HepG2 (cell line): ENCODE data around the gene SEPTIN2. TPM values are rescaled to one million over a fixed set of nuclear protein-coding genes. Genes with fewer than 3 reads are reported as not detected.

ENCODE experiments used
- ARNT ChIP-seq: fragments of 450-650 bp; IDR thresholded peaks from 2 replicates; pipeline ENCODE4 v1.6.1; 2017
- ATF7 ChIP-seq, 2 experiments: fragments of 450-650 bp in 1 of 2; sonication (generic) in 1 of 2; formaldehyde crosslinking in 1 of 2; IDR thresholded peaks; 2 replicates each; pipeline versions ENCODE4 v1.4.0 to v1.6.1; 2016 to 2020; ENCODE audit warnings: antibody characterized with exemption in 1 of 2, mild to moderate bottlenecking in 1 of 2, missing genetic modification reagents in 1 of 2
- DBP ChIP-seq: sonication (generic); formaldehyde crosslinking; IDR thresholded peaks from 2 replicates; pipeline ENCODE4 v1.4.0; 2020; ENCODE audit warnings: missing genetic modification reagents; ENCODE audit errors: not compliant biosample characterization
- GABPA ChIP-seq, 2 experiments: IDR thresholded peaks; 2 replicates each; pipeline ENCODE4 v1.6.1; 2011 to 2016; ENCODE audit warnings: low read depth in 2 of 2, low read length in 1 of 2, missing biosample characterization in 1 of 2, missing genetic modification characterization in 1 of 2
- GMEB1 ChIP-seq: sonication (generic); formaldehyde crosslinking; IDR thresholded peaks from 2 replicates; pipeline ENCODE4 v1.5.1; 2020; ENCODE audit warnings: missing genetic modification reagents, mild to moderate bottlenecking, borderline replicate concordance
- HES4 ChIP-seq: sonication (generic); formaldehyde crosslinking; IDR thresholded peaks from 2 replicates; pipeline ENCODE4 v1.9.0; 2021; ENCODE audit warnings: mild to moderate bottlenecking, missing genetic modification reagents, borderline replicate concordance
- MAFK ChIP-seq, 2 experiments: IDR thresholded peaks in 1 of 2; conservative IDR thresholded peaks in 1 of 2; 2 replicates each; pipeline ENCODE4 v1.6.1; 2011; ENCODE audit warnings: improper control_type of control experiment in 2 of 2, low read length in 2 of 2
- MAX ChIP-seq: IDR thresholded peaks from 2 replicates; pipeline ENCODE4 v1.6.1; 2012; ENCODE audit warnings: inconsistent platforms
- MTA3 ChIP-seq: sonication (generic); formaldehyde crosslinking; IDR thresholded peaks from 2 replicates; pipeline ENCODE4 v1.4.0; 2020; ENCODE audit warnings: missing genetic modification reagents
- MYC ChIP-seq: sonication (generic); formaldehyde crosslinking; IDR thresholded peaks from 2 replicates; pipeline ENCODE4 v1.9.0; 2021; ENCODE audit warnings: missing genetic modification reagents, borderline replicate concordance
- NR2C2 ChIP-seq: sonication (generic); formaldehyde crosslinking; IDR thresholded peaks from 2 replicates; pipeline ENCODE4 v1.4.0; 2020; ENCODE audit warnings: missing genetic modification reagents, mild to moderate bottlenecking, moderate library complexity, borderline replicate concordance
- PLRG1 ChIP-seq: fragments of 450-650 bp; conservative IDR thresholded peaks from 2 replicates; pipeline ENCODE4 v1.6.1; 2016
- RARG ChIP-seq: sonication (generic); formaldehyde crosslinking; IDR thresholded peaks from 2 replicates; pipeline ENCODE4 v1.4.0; 2020; ENCODE audit warnings: low read depth, mild to moderate bottlenecking, missing genetic modification reagents
- ZBED4 ChIP-seq: sonication (generic); formaldehyde crosslinking; IDR thresholded peaks from 2 replicates; pipeline ENCODE4 v1.4.0; 2020; ENCODE audit warnings: missing genetic modification reagents, borderline replicate concordance
- ZMYM3 ChIP-seq: sonication (generic); formaldehyde crosslinking; IDR thresholded peaks from 2 replicates; pipeline ENCODE4 v1.5.1; 2020; ENCODE audit warnings: mild to moderate bottlenecking, missing genetic modification reagents
- ZNF446 ChIP-seq: sonication (generic); formaldehyde crosslinking; IDR thresholded peaks from 2 replicates; pipeline ENCODE4 v1.5.0; 2020; ENCODE audit warnings: mild to moderate bottlenecking, missing genetic modification reagents
- ZNF451 ChIP-seq: sonication (generic); formaldehyde crosslinking; IDR thresholded peaks from 2 replicates; pipeline ENCODE4 v1.5.0; 2020; ENCODE audit warnings: mild to moderate bottlenecking, missing genetic modification reagents
- ZNF720 ChIP-seq: sonication (generic); formaldehyde crosslinking; IDR thresholded peaks from 2 replicates; pipeline ENCODE4 v1.4.0; 2020; ENCODE audit warnings: missing genetic modification reagents
- ZNF816 ChIP-seq: sonication (generic); formaldehyde crosslinking; IDR thresholded peaks from 2 replicates; pipeline ENCODE4 v1.8.0; 2022; ENCODE audit warnings: missing genetic modification reagents, mild to moderate bottlenecking, borderline replicate concordance
- polyA plus RNA-seq, 8 experiments: library from polyadenylated mRNA; depleted of rRNA in 3 of 8; stranded (reverse) in 7 of 8; unstranded in 1 of 8; fragments of >200 nt; fragmentation: Illumina TruSeq in 4 of 8; extraction: Trizol in 4 of 8; gene quantifications; 2 replicates each; pipeline versions ENCODE4 v1.2.1 to v1.2.3, GENCODE V29; 2011 to 2016; ENCODE audit warnings: low read depth in 4 of 8, missing spikeins in 1 of 8, mixed read lengths in 1 of 8; ENCODE audit not compliant: insufficient read depth in 1 of 8
- total RNA-seq, 5 experiments: library from RNA; depleted of rRNA; stranded (reverse); fragments of >200 nt; fragmentation: Illumina TruSeq; extraction: Trizol; gene quantifications; 2 replicates each; pipeline ENCODE4 v1.2.3, GENCODE V29; 2016; ENCODE audit warnings: low read depth in 1 of 5

The SEPTIN2 gene
- total and polyA plus RNA-seq, 2 of the 13 experiments (the other 11 are each of a cell fraction or from before 2014, with no cell fraction given): 493 to 733 TPM

GRCh38 chr2:241315093-241315878, 439 bp upstream of the SEPTIN2 start, which contains the start of gene HDLBP (continued):
- TF ChIP-seq HES4 (CRISPR knock-in tag) (peak; percentile 96; the same call in 1 of the 2 replicates), GABPA (IDR thresholded peaks at IDR 0.05; ENCODE audit: low read depth, low read length) (peak; percentile 67), GABPA (CRISPR knock-in tag; IDR thresholded peaks at IDR 0.05; ENCODE audit: low read depth) (peak; percentile 85), MAX (peak; percentile 79), RARG (CRISPR knock-in tag) (peak; percentile 98), NR2C2 (CRISPR knock-in tag) (peak; percentile 94), DBP (CRISPR knock-in tag) (peak; percentile 79), MYC (CRISPR knock-in tag) (peak; percentile 93), ZNF451 (peak; percentile 33; the same call in 1 of the 2 replicates), ZBED4 (CRISPR knock-in tag) (peak; percentile 59; the same call in 1 of the 2 replicates), PLRG1 (no peak), ZNF816 (CRISPR knock-in tag) (peak; percentile 98), MAFK (conservative IDR thresholded peaks at IDR 0.05 in 1 of 2, IDR thresholded peaks at IDR 0.05 in 1 of 2; ENCODE audit: low read length in 2 of 2) (no peak), ARNT (no peak), MTA3 (CRISPR knock-in tag) (no peak), ZNF446 (CRISPR knock-in tag) (peak; percentile 85; the same call in 1 of the 2 replicates), ATF7 (IDR thresholded peaks at IDR 0.05) (peak; percentile 77), ATF7 (CRISPR knock-in tag; IDR thresholded peaks at IDR 0.05) (peak; percentile 69), GMEB1 (CRISPR knock-in tag) (peak; percentile 97), ZNF720 (CRISPR knock-in tag) (no peak), ZMYM3 (CRISPR knock-in tag) (no peak; the same call in 1 of the 2 replicates)
